Neuron (in vitro differentiated cells): ENCODE measurements around the gene DEPDC5.

Experiments
- H2AFZ ChIP-seq: one replicate; pipeline ENCODE4 v1.6.1; 2013; ENCODE audit warnings: low read depth, mild to moderate bottlenecking, inconsistent platforms, low read length, moderate library complexity
- H3K27me3 ChIP-seq: one replicate; pipeline ENCODE4 v1.6.1; 2013; ENCODE audit warnings: low read length; ENCODE audit not compliant: insufficient read depth
- H3K36me3 ChIP-seq: one replicate; pipeline ENCODE4 v1.6.1; 2013; ENCODE audit warnings: low read length; ENCODE audit not compliant: insufficient read depth
- H3K4me1 ChIP-seq: one replicate; pipeline ENCODE4 v1.6.1; 2013; ENCODE audit warnings: low read length; ENCODE audit not compliant: insufficient read depth
- H3K4me3 ChIP-seq: 2 replicates; pipeline ENCODE4 v1.5.1; 2013; ENCODE audit warnings: mild to moderate bottlenecking, low read length, moderate library complexity
- H3K9me3 ChIP-seq: one replicate; pipeline ENCODE4 v1.6.1; 2013; ENCODE audit warnings: low read length

Gene DEPDC5

GRCh38 chr22:31938296-31938695 is 184.5 kb downstream of the DEPDC5 start:
- Histone ChIP-seq H3K36me3 (no peaks in the 10 kb centered on the region), H3K9me3 (no peaks in the 10 kb centered on the region), H3K4me3 (no peak overlapping the region), H3K4me1 (peaks cover 5% of the 10 kb centered on the region), H2AFZ (no peak overlapping the region), H3K27me3 (no peaks in the 10 kb centered on the region)

DNA sequence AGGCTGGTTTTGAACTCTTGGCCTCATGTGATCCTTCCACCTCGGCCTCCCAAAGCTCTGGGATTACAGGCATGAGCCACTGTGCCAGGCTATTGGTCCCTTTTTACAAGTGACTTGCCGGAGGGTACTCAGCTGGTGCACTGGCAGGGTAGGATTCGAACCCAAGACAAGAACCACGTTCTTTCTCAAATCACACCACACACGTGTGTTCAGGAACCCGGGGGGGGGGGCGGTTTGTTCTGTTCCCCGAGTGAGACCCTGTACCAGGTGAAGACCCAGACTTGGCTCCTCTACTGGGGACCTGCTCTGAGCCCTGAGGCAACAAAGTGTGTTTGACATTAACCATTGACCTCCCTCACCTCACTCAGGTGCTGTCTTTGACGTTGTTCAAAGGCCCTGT is 186.7 kb downstream of the DEPDC5 start:
- no peak overlapping the region for H2AFZ ChIP-seq
- no peak overlapping the region for H3K4me3 ChIP-seq
- peaks cover 2% of the 10 kb centered on the region for H3K36me3 ChIP-seq
- no peaks in the 10 kb centered on the region for H3K27me3 ChIP-seq
- no peaks in the 10 kb centered on the region for H3K9me3 ChIP-seq
- H3K4me1 ChIP-seq = peaks cover 9% of the 10 kb centered on the region

DNA sequence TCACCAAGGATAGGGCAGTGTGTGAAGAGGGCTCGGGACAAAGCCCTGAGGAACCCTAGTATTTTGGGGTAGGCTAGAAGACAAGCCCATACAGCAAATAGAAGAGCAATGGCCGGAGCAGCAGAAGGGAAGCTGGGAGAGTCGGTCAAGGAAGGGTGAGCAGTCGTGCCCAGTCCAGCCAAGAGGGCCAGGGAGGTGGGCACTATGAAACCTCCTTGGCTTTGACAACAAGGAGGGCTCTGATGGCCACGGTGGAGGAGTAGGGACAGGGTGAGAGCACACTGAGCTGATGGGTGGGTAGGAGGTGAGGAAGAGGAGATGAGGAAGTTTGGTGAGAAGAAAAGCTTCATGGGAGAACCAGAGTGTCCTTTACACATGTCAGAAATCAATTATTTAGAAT is 188.3 kb downstream of the DEPDC5 start:
- no peaks in the 10 kb centered on the region for H3K27me3 ChIP-seq
- peaks cover 18% of the 10 kb centered on the region for H3K4me1 ChIP-seq
- H3K4me3 ChIP-seq = no peak overlapping the region
- no peaks in the 10 kb centered on the region for H3K9me3 ChIP-seq
- H2AFZ ChIP-seq = no peak overlapping the region
- peaks cover 4% of the 10 kb centered on the region for H3K36me3 ChIP-seq

DNA sequence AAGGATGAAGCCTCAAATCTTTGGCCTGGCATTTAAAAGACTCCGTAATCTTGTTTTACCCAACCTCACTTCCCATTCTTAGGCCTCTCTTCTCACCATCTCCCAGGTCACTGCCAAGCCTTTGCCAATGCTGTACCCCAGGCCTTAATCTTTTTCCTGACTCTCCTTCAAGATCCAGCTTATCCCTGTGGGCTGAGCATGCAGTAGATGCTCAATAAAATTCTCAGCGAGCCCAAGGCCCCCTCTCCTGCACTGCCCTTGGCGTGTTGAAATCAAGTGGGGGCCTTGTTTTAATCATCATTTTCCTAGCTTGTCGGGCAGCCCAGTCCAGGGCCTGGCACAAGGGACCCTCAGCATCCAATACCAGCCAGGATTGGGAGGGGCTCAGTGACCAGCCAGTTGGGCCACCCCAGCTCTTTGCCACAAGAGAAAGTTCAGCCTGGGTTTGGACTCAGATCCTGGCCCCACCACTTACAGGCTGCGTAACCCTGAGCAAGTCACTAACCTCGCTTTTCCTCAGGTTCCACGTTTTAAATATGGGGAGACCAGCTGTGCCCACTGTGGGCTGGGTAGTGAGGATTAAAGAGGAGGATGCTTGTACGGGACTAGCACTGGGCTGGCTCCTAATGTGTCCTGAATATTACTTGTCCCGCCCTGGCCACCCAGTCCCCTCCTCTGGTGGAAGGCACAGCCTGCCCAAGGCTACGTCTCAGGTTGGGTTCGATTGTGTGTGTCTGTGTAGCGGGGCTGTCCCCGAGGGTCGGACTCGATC is 189.6 kb downstream of the DEPDC5 start:
- Histone ChIP-seq H2AFZ (peak overlapping the region; percentile 29), H3K27me3 (no peaks in the 10 kb centered on the region), H3K4me3 (peak overlapping the region; percentile 59), H3K9me3 (no peaks in the 10 kb centered on the region), H3K36me3 (peaks cover 15% of the 10 kb centered on the region), H3K4me1 (peaks cover 23% of the 10 kb centered on the region)

DNA sequence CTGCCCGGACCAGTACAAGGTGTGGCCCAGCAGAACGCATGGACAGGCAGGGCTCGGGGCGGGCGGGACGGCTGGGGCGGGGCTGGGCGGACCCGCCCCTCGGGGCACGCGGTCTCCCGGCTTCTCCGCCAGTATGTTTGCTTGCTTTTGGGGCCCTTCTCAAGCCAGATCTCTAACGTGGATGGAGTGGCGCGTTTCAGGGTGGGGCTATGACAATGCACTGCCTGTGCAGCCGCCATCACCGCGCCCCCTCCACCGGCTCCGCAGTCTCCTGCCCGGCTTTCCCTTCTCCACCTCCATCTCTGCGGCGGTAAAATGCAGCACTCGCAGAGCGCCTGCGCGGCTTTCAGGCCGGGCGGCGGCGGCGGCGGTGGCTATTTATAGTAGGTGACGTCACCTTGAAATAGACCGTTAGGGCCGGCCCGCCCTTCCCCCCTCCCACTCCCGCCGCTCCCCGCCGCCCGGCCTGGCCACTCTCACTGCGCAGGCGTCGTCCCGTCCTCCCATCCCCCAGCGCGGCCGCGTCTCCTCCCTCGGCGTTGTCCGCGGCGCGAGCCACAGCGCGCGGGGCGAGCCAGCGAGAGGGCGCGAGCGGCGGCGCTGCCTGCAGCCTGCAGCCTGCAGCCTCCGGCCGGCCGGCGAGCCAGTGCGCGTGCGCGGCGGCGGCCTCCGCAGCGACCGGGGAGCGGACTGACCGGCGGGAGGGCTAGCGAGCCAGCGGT is 190.3 kb downstream of the DEPDC5 start, which contains the start of gene YWHAH:
Gene YWHAH (plus strand): TSS at position 558 of the 722 bp plus-strand sequence. CDS start 199 bp downstream, outside the sequence.
- peaks cover 20% of the 10 kb centered on the region for H3K36me3 ChIP-seq
- peaks cover 23% of the 10 kb centered on the region for H3K4me1 ChIP-seq
- H3K27me3 ChIP-seq = no peaks in the 10 kb centered on the region
- no peaks in the 10 kb centered on the region for H3K9me3 ChIP-seq
- peak within 1 kb of the TSS; percentile 95 for H3K4me3 ChIP-seq
- peak within 1 kb of the TSS; percentile 29 for H2AFZ ChIP-seq

GRCh38 chr22:31944700-31945442 is 191.1 kb downstream of the DEPDC5 start:
- H3K4me3 ChIP-seq = peak overlapping the region; percentile 95
- peaks cover 23% of the 10 kb centered on the region for H3K4me1 ChIP-seq
- H2AFZ ChIP-seq = no peak overlapping the region
- no peaks in the 10 kb centered on the region for H3K9me3 ChIP-seq
- peaks cover 25% of the 10 kb centered on the region for H3K36me3 ChIP-seq
- H3K27me3 ChIP-seq = no peaks in the 10 kb centered on the region

- Histone ChIP-seq H3K36me3 (peaks cover 31% of the 10 kb centered on the region), H3K4me1 (peaks cover 23% of the 10 kb centered on the region), H3K4me3 (peak overlapping the region; percentile 95), H3K9me3 (no peaks in the 10 kb centered on the region), H3K27me3 (no peaks in the 10 kb centered on the region), H2AFZ (no peak overlapping the region)
Measured at GRCh38 chr22:31945443-31945855, 191.6 kb downstream of the DEPDC5 start.

DNA sequence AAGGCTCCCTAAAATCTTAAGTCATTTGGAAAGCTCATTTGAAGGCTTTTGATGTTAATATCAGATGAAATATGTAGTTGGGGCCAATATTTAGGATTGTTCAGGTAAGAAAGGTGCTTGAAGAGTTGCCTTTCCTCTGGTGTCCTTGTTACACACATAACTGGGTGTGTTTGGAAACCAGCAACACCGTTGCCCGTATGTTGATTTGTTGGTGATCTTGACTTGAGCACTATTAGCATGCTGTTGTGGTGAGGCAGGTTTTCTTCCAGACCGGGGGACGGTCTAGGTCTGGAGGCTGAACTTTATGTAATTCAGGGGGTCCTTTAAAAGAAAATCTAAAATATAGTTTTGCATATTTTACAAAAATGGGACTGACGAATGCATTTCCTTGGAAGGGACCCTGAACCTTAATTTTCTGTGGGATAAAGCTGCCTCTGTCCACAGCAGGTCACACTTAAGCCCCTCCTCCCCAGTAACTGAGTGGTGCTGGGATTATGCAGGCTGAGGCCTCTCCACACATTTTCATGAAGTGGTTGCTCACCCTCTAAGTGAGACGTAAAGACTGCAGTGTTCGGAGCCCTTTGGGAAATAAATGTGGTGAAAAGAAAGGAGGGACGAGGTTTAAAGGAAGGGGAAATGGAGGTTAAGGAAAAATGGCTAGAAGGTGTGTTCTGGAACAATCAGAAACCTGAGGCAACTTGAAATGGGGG is 192.3 kb downstream of the DEPDC5 start:
- Histone ChIP-seq H3K4me3 (peak overlapping the region; percentile 95), H3K9me3 (no peaks in the 10 kb centered on the region), H2AFZ (no peak overlapping the region), H3K36me3 (peaks cover 36% of the 10 kb centered on the region), H3K27me3 (no peaks in the 10 kb centered on the region), H3K4me1 (peaks cover 23% of the 10 kb centered on the region)

- no peaks in the 10 kb centered on the region for H3K9me3 ChIP-seq
- no peaks in the 10 kb centered on the region for H3K27me3 ChIP-seq
- H3K36me3 ChIP-seq = peaks cover 40% of the 10 kb centered on the region
- no peak overlapping the region for H3K4me3 ChIP-seq
- peaks cover 23% of the 10 kb centered on the region for H3K4me1 ChIP-seq
- H2AFZ ChIP-seq = no peak overlapping the region
Measured at GRCh38 chr22:31947296-31947695, 193.5 kb downstream of the DEPDC5 start.

DNA sequence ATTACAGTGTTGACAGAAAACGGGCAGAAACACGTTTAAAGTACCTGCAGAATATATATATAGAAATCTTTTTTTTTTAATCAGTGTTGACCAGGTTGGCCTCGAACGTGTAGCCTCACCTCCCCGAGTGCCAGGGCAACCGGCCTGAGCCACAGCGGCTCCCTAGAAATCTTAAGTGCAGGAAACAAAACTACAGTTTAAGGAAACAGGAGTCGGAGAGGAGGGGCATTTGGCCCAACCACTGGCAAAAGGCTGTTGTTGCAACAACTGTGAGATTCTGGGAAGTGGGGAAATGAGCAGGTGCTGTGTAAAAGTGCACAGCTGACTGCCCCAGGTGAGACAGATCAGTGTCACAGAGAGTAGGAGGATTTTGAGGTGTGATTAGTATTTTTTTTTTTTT is 194.2 kb downstream of the DEPDC5 start:
- H2AFZ ChIP-seq = no peak overlapping the region
- no peak overlapping the region for H3K4me3 ChIP-seq
- H3K27me3 ChIP-seq = no peaks in the 10 kb centered on the region
- H3K9me3 ChIP-seq = no peaks in the 10 kb centered on the region
- H3K36me3 ChIP-seq = peaks cover 44% of the 10 kb centered on the region
- H3K4me1 ChIP-seq = peaks cover 23% of the 10 kb centered on the region

DNA sequence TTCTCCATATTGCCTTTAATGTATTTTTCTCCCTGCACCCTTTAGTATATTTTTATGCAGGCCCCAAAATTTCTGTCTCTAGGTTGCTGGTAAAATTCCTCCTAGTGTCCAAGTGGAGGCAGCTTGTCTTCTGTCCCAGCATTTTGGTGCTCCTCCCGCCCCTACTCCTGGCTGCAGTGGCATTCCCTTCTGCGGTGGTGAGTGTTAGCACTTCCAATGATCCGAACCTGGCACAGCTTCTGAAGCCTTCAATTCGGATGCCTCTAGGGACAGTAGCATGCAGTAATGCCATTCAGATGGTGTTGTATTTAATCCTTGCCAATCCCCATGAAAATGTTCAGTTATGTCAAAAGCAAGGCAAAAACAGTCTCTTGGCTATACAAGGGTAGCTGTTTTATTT is 196.4 kb downstream of the DEPDC5 start:
- peaks cover 19% of the 10 kb centered on the region for H3K4me1 ChIP-seq
- no peak overlapping the region for H2AFZ ChIP-seq
- peaks cover 60% of the 10 kb centered on the region for H3K36me3 ChIP-seq
- H3K9me3 ChIP-seq = peaks cover 2% of the 10 kb centered on the region
- H3K27me3 ChIP-seq = no peaks in the 10 kb centered on the region
- H3K4me3 ChIP-seq = no peak overlapping the region

- Histone ChIP-seq H3K4me3 (no peak overlapping the region), H3K9me3 (peaks cover 2% of the 10 kb centered on the region), H3K36me3 (peaks cover 68% of the 10 kb centered on the region), H3K4me1 (peaks cover 11% of the 10 kb centered on the region), H3K27me3 (no peaks in the 10 kb centered on the region), H2AFZ (no peak overlapping the region)
Measured at GRCh38 chr22:31951194-31952093, 197.6 kb downstream of the DEPDC5 start.
